H9 (cell line): Measurements from ENCODE around the gene DPPA2. TPM values are rescaled to one million over a fixed set of nuclear protein-coding genes. Genes with fewer than 3 reads are reported as not detected.

ENCODE experiments used
- DNase-seq: peaks from one replicate; pipeline ENCODE4 v3.0.0-alpha.2; 2017
- H2AFZ ChIP-seq: one replicate; pipeline ENCODE4 v1.6.1; 2013; ENCODE audit warnings: mild to moderate bottlenecking, low read length, control low read depth, moderate library complexity
- H2AK5ac ChIP-seq: 2 replicates; pipeline ENCODE4 v1.6.1; 2013; ENCODE audit warnings: low read length, control low read depth, mixed read lengths; ENCODE audit not compliant: insufficient read length
- H2BK120ac ChIP-seq: one replicate; pipeline ENCODE4 v1.6.1; 2013; ENCODE audit warnings: low read depth, mild to moderate bottlenecking, low read length, control low read depth, inconsistent platforms; ENCODE audit not compliant: poor library complexity, severe bottlenecking
- H2BK12ac ChIP-seq: 2 replicates; pipeline ENCODE4 v1.6.1; 2013; ENCODE audit warnings: low read length, control low read depth, mixed read lengths, low read depth; ENCODE audit not compliant: insufficient read length
- H2BK15ac ChIP-seq: 2 replicates; pipeline ENCODE4 v1.6.1; 2013; ENCODE audit warnings: low read depth, low read length, control low read depth
- H2BK20ac ChIP-seq: one replicate; pipeline ENCODE4 v1.6.1; 2013; ENCODE audit warnings: low read depth, mild to moderate bottlenecking, low read length, control low read depth, inconsistent platforms; ENCODE audit not compliant: poor library complexity, severe bottlenecking
- H2BK5ac ChIP-seq: 2 replicates; pipeline ENCODE4 v1.6.1; 2013; ENCODE audit warnings: low read length, control low read depth, mixed read lengths; ENCODE audit not compliant: insufficient read length
- H3K14ac ChIP-seq: 2 replicates; pipeline ENCODE4 v1.6.1; 2013; ENCODE audit warnings: low read length, control low read depth; ENCODE audit not compliant: insufficient read depth
- H3K18ac ChIP-seq: 2 replicates; pipeline ENCODE4 v1.6.1; 2013; ENCODE audit warnings: low read depth, mild to moderate bottlenecking, mixed read lengths, low read length, control low read depth; ENCODE audit not compliant: insufficient read length
- H3K23ac ChIP-seq: 2 replicates; pipeline ENCODE4 v1.6.1; 2013; ENCODE audit warnings: low read length, control low read depth, mixed read lengths, low read depth; ENCODE audit not compliant: insufficient read length
- H3K23me2 ChIP-seq: 2 replicates; pipeline ENCODE4 v1.6.1; 2013; ENCODE audit warnings: low read depth, mild to moderate bottlenecking, mixed read lengths, low read length, control low read depth; ENCODE audit not compliant: insufficient read length, poor library complexity, severe bottlenecking
- H3K27ac ChIP-seq: 2 replicates; pipeline ENCODE4 v1.5.1; 2013; ENCODE audit warnings: low read length, control low read depth, mixed read lengths, low read depth; ENCODE audit not compliant: insufficient read length
- H3K27me3 ChIP-seq: 2 replicates; pipeline ENCODE4 v1.6.1; 2013; ENCODE audit warnings: low read length, control low read depth, inconsistent platforms; ENCODE audit not compliant: insufficient read depth
- H3K4ac ChIP-seq: 2 replicates; pipeline ENCODE4 v1.6.1; 2013; ENCODE audit warnings: low read depth, mild to moderate bottlenecking, control low read depth, inconsistent platforms, low read length, moderate library complexity
- H3K4me1 ChIP-seq: 2 replicates; pipeline ENCODE4 v1.6.1; 2013; ENCODE audit warnings: low read length, control low read depth, inconsistent platforms; ENCODE audit not compliant: insufficient read depth
- H3K4me2 ChIP-seq: 2 replicates; pipeline ENCODE4 v1.6.1; 2013; ENCODE audit warnings: low read length, control low read depth, mixed read lengths; ENCODE audit not compliant: insufficient read length, insufficient read depth
- H3K56ac ChIP-seq: 2 replicates; pipeline ENCODE4 v1.6.1; 2013; ENCODE audit warnings: low read depth, mild to moderate bottlenecking, mixed read lengths, low read length, control low read depth; ENCODE audit not compliant: insufficient read length
- H3K79me1 ChIP-seq: 2 replicates; pipeline ENCODE4 v1.6.1; 2013; ENCODE audit warnings: low read depth, mild to moderate bottlenecking, moderate library complexity, low read length, control low read depth, inconsistent platforms; ENCODE audit not compliant: insufficient read depth, poor library complexity, severe bottlenecking
- H3K79me2 ChIP-seq: 2 replicates; pipeline ENCODE4 v1.6.1; 2013; ENCODE audit warnings: low read length, control low read depth, inconsistent platforms; ENCODE audit not compliant: insufficient read depth
- H3K9ac ChIP-seq: 2 replicates; pipeline ENCODE4 v1.6.1; 2013; ENCODE audit warnings: low read length, control low read depth, mixed read lengths; ENCODE audit not compliant: insufficient read length; ENCODE audit errors: extremely low read depth
- H3K9me3 ChIP-seq: one replicate; pipeline ENCODE4 v1.6.1; 2013; ENCODE audit warnings: low read depth, low read length, inconsistent platforms; ENCODE audit not compliant: control insufficient read depth
- H3T11ph ChIP-seq: one replicate; pipeline ENCODE4 v1.6.1; 2013; ENCODE audit warnings: mild to moderate bottlenecking, low read length, control low read depth, inconsistent platforms
- H4K20me1 ChIP-seq: one replicate; pipeline ENCODE4 v1.6.1; 2013; ENCODE audit not compliant: control insufficient read depth, insufficient read length, insufficient read depth
- H4K5ac ChIP-seq: 2 replicates; pipeline ENCODE4 v1.6.1; 2013; ENCODE audit warnings: low read depth, mild to moderate bottlenecking, mixed read lengths, low read length, control low read depth; ENCODE audit not compliant: insufficient read length
- H4K8ac ChIP-seq: replicated peaks from 2 replicates; pipeline ENCODE4 v1.6.1; 2013; ENCODE audit warnings: low read length, control low read depth, mixed read lengths, low read depth; ENCODE audit not compliant: insufficient read length
- H4K91ac ChIP-seq: 2 replicates; pipeline ENCODE4 v1.6.1; 2013; ENCODE audit warnings: low read depth, mild to moderate bottlenecking, moderate library complexity, mixed read lengths, low read length, control low read depth; ENCODE audit not compliant: insufficient read length
- H3K27ac Mint-ChIP-seq, 3 experiments: 2 replicates in 2 of 3; 3 replicates in 1 of 3; pipeline ENCODE4 v1.8.0; 2020 to 2021; ENCODE audit warnings: mixed read lengths in 3 of 3, mild to moderate bottlenecking in 1 of 3, moderate library complexity in 1 of 3
- H3K27me3 Mint-ChIP-seq: 2 replicates; pipeline ENCODE4 v1.8.0; 2021; ENCODE audit warnings: low read depth, mild to moderate bottlenecking, moderate library complexity, mixed read lengths
- H3K36me3 Mint-ChIP-seq, 3 experiments: 2 replicates in 2 of 3; 3 replicates in 1 of 3; pipeline ENCODE4 v1.8.0; 2020 to 2021; ENCODE audit warnings: low read depth in 3 of 3, mixed read lengths in 3 of 3; ENCODE audit not compliant: insufficient read depth in 1 of 3
- H3K4me1 Mint-ChIP-seq, 2 experiments: 2 replicates each; pipeline ENCODE4 v1.8.0; 2020; ENCODE audit warnings: mixed read lengths in 2 of 2
- H3K4me3 Mint-ChIP-seq, 2 experiments: 2 replicates in 1 of 2; 3 replicates in 1 of 2; pipeline ENCODE4 v1.8.0; 2020 to 2021; ENCODE audit warnings: mild to moderate bottlenecking in 2 of 2, mixed read lengths in 2 of 2, moderate library complexity in 1 of 2
- H3K9me3 Mint-ChIP-seq, 2 experiments: 2 replicates in 1 of 2; 3 replicates in 1 of 2; pipeline ENCODE4 v1.8.0; 2020; ENCODE audit warnings: mild to moderate bottlenecking in 2 of 2, mixed read lengths in 2 of 2, moderate library complexity in 1 of 2
- CTCF ChIP-seq: fragments of 200-600 bp; sonication (generic); conservative IDR thresholded peaks from 3 replicates; pipeline ENCODE4 v1.8.0; 2021; ENCODE audit warnings: antibody characterized with exemption, mild to moderate bottlenecking
- total RNA-seq: library from RNA; stranded (reverse); gene quantifications from 2 replicates; pipeline ENCODE4 v1.2.1, GENCODE V29; 2021

The DPPA2 gene
- total RNA-seq, 1 experiment from 2014 or later = 3.2 TPM

- Histone ChIP-seq H3K4ac (no peak overlapping the region), H3K56ac (no peak overlapping the region), H3K9me3 (no peaks in the 10 kb centered on the region), H2BK15ac (no peak overlapping the region), H2BK12ac (no peak overlapping the region), H2AFZ (no peak overlapping the region), H3K23me2 (no peaks in the 10 kb centered on the region), H4K20me1 (no peaks in the 10 kb centered on the region), H2BK5ac (peak overlapping the region; percentile 5), H3K18ac (no peak overlapping the region), H3K14ac (no peak overlapping the region), H3K27ac (no peak overlapping the region), H3K79me2 (no peaks in the 10 kb centered on the region), H4K5ac (no peak overlapping the region), H2BK20ac (no peak overlapping the region), H3K27me3 (no peaks in the 10 kb centered on the region), H2BK120ac (no peak overlapping the region), H3K9ac (no peak overlapping the region), H4K91ac (no peak overlapping the region), H4K8ac (no peak overlapping the region), H2AK5ac (no peak overlapping the region), H3K79me1 (no peaks in the 10 kb centered on the region), H3K4me2 (no peak overlapping the region), H3T11ph (no peak overlapping the region), H3K4me1 (no peaks in the 10 kb centered on the region), H3K23ac (no peak overlapping the region)
- Mint-ChIP-seq H3K4me3 (no peak overlapping the region; a peak in 1 of 5 replicates), H3K27me3 (no peaks in the 10 kb centered on the region), H3K27ac (0 out of 7 replicates have a peak overlapping the region, but pooled peaks of 1 of the 3 experiments have one; percentile 39), H3K4me1 (peaks cover 0 to 7% of the 10 kb centered on the region in 2 experiments; a peak in 3 of 4 replicates), H3K9me3 (no peaks in the 10 kb centered on the region), H3K36me3 (peaks cover 5 to 19% (median 12%) of the 10 kb centered on the region in 3 experiments; a peak in 4 of 7 replicates)
- TF ChIP-seq CTCF = no peak
- no peak for DNase-seq
These were observed 47.3 kb upstream of the DPPA2 start for GRCh38 chr3:109363634-109364033.
